SK-N-SH (cell line): Measurements from ENCODE around the gene RTN4RL2. TPM values are rescaled to one million over a fixed set of nuclear protein-coding genes. Genes with fewer than 3 reads are reported as not detected.

Experiments
- CTCF ChIA-PET: fragments of 300-600, 350-600 bp; formaldehyde crosslinking; extraction: SDS; loops from one replicate; lab custom pipeline; 2021; lab: Yijun Ruan, JAX
- POLR2A ChIA-PET: fragments of 350-600 bp; sonication (Branson Sonifier 250); formaldehyde crosslinking; extraction: SDS; loops from one replicate; lab custom pipeline; 2020; ENCODE audit warnings: antibody characterized with exemption, inconsistent platforms; lab: Yijun Ruan, JAX
- DNase-seq: peaks from one replicate; pipeline ENCODE4 v3.0.0; 2012
- H2AFZ ChIP-seq: fragments of 200-600 bp; sonication (generic); 2 replicates; pipeline ENCODE4 v1.8.1; 2016; ENCODE audit warnings: antibody characterized with exemption, mild to moderate bottlenecking, low read depth
- H3F3A ChIP-seq: fragments of 200-600 bp; sonication (generic); replicated peaks from 2 replicates; pipeline ENCODE3; 2016; ENCODE audit warnings: antibody characterized with exemption, mild to moderate bottlenecking; ENCODE audit not compliant: insufficient read depth
- H3K27ac ChIP-seq, 2 experiments: fragments of 200-500 bp in 1 of 2; fragments of 200-600 bp in 1 of 2; sonication (Bioruptor generic) in 1 of 2; sonication (generic), shearing (Covaris generic) in 1 of 2; 2 replicates each; pipeline versions ENCODE4 v1.5.1 to v1.6.1; 2014 to 2016; ENCODE audit warnings: low read depth in 2 of 2, inconsistent platforms in 1 of 2, low read length in 1 of 2, mild to moderate bottlenecking in 1 of 2, mixed read lengths in 1 of 2
- H3K27me3 ChIP-seq: fragments of 200-600 bp; sonication (generic), shearing (Covaris generic); 2 replicates; pipeline ENCODE4 v1.6.1; 2016; ENCODE audit warnings: mixed run types; ENCODE audit not compliant: insufficient read depth
- H3K36me3 ChIP-seq, 2 experiments: fragments of 200-500 bp in 1 of 2; fragments of 200-600 bp in 1 of 2; sonication (Bioruptor generic) in 1 of 2; sonication (generic) in 1 of 2; replicated peaks in 1 of 2; 2 replicates each; pipeline versions ENCODE3 to v1.5.1; 2014 to 2016; ENCODE audit warnings: low read length in 1 of 2, mild to moderate bottlenecking in 1 of 2; ENCODE audit not compliant: insufficient read depth in 2 of 2, control insufficient read depth in 1 of 2
- H3K4me1 ChIP-seq, 2 experiments: fragments of 200-500 bp in 1 of 2; fragments of 200-600 bp in 1 of 2; sonication (Bioruptor generic) in 1 of 2; sonication (generic), shearing (Covaris generic) in 1 of 2; 2 replicates each; pipeline versions ENCODE4 v1.5.1 to v1.6.1; 2014 to 2016; ENCODE audit warnings: low read depth in 1 of 2, low read length in 1 of 2, mixed run types in 1 of 2; ENCODE audit not compliant: insufficient read depth in 2 of 2, control insufficient read depth in 1 of 2
- H3K4me2 ChIP-seq: fragments of 200-600 bp; sonication (generic), shearing (Covaris generic); 2 replicates; pipeline ENCODE4 v1.6.1; 2017; ENCODE audit warnings: mixed run types
- H3K4me3 ChIP-seq, 2 experiments: fragments of 200-500 bp in 1 of 2; fragments of 200-600 bp in 1 of 2; sonication (Bioruptor generic) in 1 of 2; sonication (generic), shearing (Covaris generic) in 1 of 2; 2 replicates each; pipeline versions ENCODE4 v1.5.1 to v1.8.1; 2014 to 2016; ENCODE audit warnings: low read depth in 2 of 2, inconsistent platforms in 1 of 2, low read length in 1 of 2, mild to moderate bottlenecking in 1 of 2, mixed read lengths in 1 of 2, moderate library complexity in 1 of 2
- H3K79me2 ChIP-seq: fragments of 200-600 bp; sonication (generic); 2 replicates; pipeline ENCODE4 v1.8.1; 2017; ENCODE audit warnings: mild to moderate bottlenecking; ENCODE audit not compliant: insufficient read depth
- H3K9ac ChIP-seq: fragments of 200-600 bp; sonication (generic); 2 replicates; pipeline ENCODE4 v1.6.1; 2017; ENCODE audit warnings: mixed run types
- H3K9me2 ChIP-seq: fragments of 200-600 bp; sonication (generic); 2 replicates; pipeline ENCODE4 v1.6.1; 2017; ENCODE audit warnings: mixed run types
- H3K9me3 ChIP-seq: fragments of 200-600 bp; sonication (generic); 2 replicates; pipeline ENCODE4 v1.6.1; 2017; ENCODE audit warnings: mixed run types, mild to moderate bottlenecking, moderate library complexity
- H4K20me1 ChIP-seq: fragments of 200-600 bp; sonication (generic); 2 replicates; pipeline ENCODE4 v1.6.1; 2017; ENCODE audit warnings: mild to moderate bottlenecking, mixed run types; ENCODE audit not compliant: insufficient read depth
- EZH2phosphoT487 ChIP-seq: fragments of 200-600 bp; sonication (generic); IDR thresholded peaks from 2 replicates; pipeline ENCODE4 v1.6.1; 2017; ENCODE audit warnings: low read depth, mixed run types, mild to moderate bottlenecking, antibody characterized with exemption, moderate library complexity, borderline replicate concordance
- FOXJ3 ChIP-seq: sonication (generic); formaldehyde crosslinking; IDR thresholded peaks from 2 replicates; pipeline ENCODE4 v1.5.1; 2020; ENCODE audit warnings: mild to moderate bottlenecking, missing genetic modification reagents
- GATA2 ChIP-seq: sonication (generic); formaldehyde crosslinking; IDR thresholded peaks from 2 replicates; pipeline ENCODE4 v1.5.0; 2020; ENCODE audit warnings: mild to moderate bottlenecking, missing genetic modification reagents
- JUND ChIP-seq: IDR thresholded peaks from 2 replicates; pipeline ENCODE4 v1.4.0; 2012
- MEF2A ChIP-seq: IDR thresholded peaks from 2 replicates; pipeline ENCODE4 v1.4.0; 2012; ENCODE audit warnings: low read depth, borderline replicate concordance
- MXI1 ChIP-seq: IDR thresholded peaks from 2 replicates; pipeline ENCODE4 v1.6.1; 2012; ENCODE audit warnings: mild to moderate bottlenecking, low read depth, low read length, improper control_type of control experiment
- NFIC ChIP-seq: IDR thresholded peaks from 2 replicates; pipeline ENCODE4 v1.4.0; 2012; ENCODE audit warnings: borderline replicate concordance
- NRF1 ChIP-seq: IDR thresholded peaks from 2 replicates; pipeline ENCODE4 v1.6.1; 2012; ENCODE audit warnings: low read depth, mild to moderate bottlenecking, low read length
- RCOR1 ChIP-seq: fragments of 150-350 bp; IDR thresholded peaks from 2 replicates; pipeline ENCODE4 v1.6.1; 2017; ENCODE audit warnings: antibody characterized with exemption, low read length
- RFX5 ChIP-seq: IDR thresholded peaks from 2 replicates; pipeline ENCODE4 v1.6.1; 2012; ENCODE audit warnings: mild to moderate bottlenecking, improper control_type of control experiment, low read length
- RXRA ChIP-seq: IDR thresholded peaks from 2 replicates; pipeline ENCODE4 v1.4.0; 2012; ENCODE audit warnings: low read depth, mild to moderate bottlenecking, borderline replicate concordance
- TCF12 ChIP-seq: IDR thresholded peaks from 2 replicates; pipeline ENCODE4 v1.4.0; 2012
- TEAD4 ChIP-seq: IDR thresholded peaks from 2 replicates; pipeline ENCODE4 v1.4.0; 2012; ENCODE audit warnings: mild to moderate bottlenecking, borderline replicate concordance; ENCODE audit not compliant: insufficient read depth
- YY1 ChIP-seq: IDR thresholded peaks from 2 replicates; pipeline ENCODE4 v1.4.0; 2012; ENCODE audit warnings: low read depth, mild to moderate bottlenecking
- WGBS: methylation state at CpG from one replicate; pipeline ENCODE4 v1.1.6; 2017; ENCODE audit warnings: low lambda C conversion rate; 5-methylcytosine and 5-hydroxymethylcytosine counted together
- polyA plus RNA-seq, 3 experiments: library from polyadenylated mRNA; depleted of rRNA; stranded (reverse); fragments of >200 nt; gene quantifications; 2 replicates each; pipeline ENCODE4 v1.2.3, GENCODE V29; 2012
- TF ChIP-seq, protein P1 (sequence below): fragments of 150-350 bp; IDR thresholded peaks from 2 replicates; pipeline ENCODE4 v1.6.1; 2016; ENCODE audit warnings: mild to moderate bottlenecking, low read depth, low read length
- TF ChIP-seq, protein P2 (sequence below): fragments of 200-600 bp; sonication (generic); IDR thresholded peaks from 2 replicates; pipeline ENCODE4 v1.6.1; 2017; ENCODE audit warnings: antibody characterized with exemption, mild to moderate bottlenecking, moderate library complexity
- TF ChIP-seq, protein P3 (sequence below): IDR thresholded peaks from 2 replicates; pipeline ENCODE4 v1.4.0; 2012; ENCODE audit warnings: low read depth
- TF ChIP-seq, protein P4 (sequence below): fragments of 150-350 bp; IDR thresholded peaks from 2 replicates; pipeline ENCODE4 v1.6.1; 2017; ENCODE audit warnings: antibody characterized with exemption, low read length, low read depth, borderline replicate concordance
- TF ChIP-seq, protein P5 (sequence below): IDR thresholded peaks from 2 replicates; pipeline ENCODE4 v1.4.0; 2012; ENCODE audit warnings: low read depth, borderline replicate concordance
- TF ChIP-seq, protein P6 (sequence below): IDR thresholded peaks from 2 replicates; pipeline ENCODE4; 2012

RTN4RL2 gene
- polyA plus RNA-seq, 1 of the 3 experiments (the other 2 are of a cell fraction) = 0.30 TPM

DNA sequence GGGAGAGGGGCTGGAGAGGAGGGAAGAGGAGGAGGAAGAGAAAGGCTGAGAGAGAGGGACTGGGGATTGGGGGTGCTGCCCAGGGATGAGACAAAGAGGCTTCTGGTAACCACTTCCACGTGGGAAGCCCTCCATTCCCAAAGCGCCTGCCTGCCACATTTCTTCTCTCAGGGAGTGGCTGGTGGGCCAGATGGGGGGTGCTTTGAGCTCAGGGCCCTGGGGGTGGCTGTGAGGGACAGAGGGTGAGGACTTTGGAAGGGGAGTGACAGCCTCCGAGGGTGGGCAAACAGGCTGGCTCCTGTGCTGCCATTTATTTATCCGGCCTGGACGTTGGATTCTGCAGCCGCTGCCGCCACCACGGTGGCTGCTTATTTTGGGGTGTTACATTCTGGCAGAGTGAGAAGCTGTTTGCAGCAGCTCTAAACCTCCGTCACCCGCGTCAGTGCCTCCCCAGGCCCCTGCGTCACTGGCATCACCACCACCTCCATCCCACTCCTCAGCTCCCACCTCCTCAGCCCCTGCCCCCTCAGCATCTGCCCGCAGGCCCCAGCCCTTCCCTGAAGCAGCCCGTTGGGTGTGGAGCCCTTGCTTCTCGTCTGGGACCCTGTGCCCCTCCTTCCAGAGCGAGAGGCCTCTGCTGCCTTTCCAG is 1.6 kb downstream of the RTN4RL2 start:
- peaks cover 4% of the 10 kb centered on the region for H3F3A ChIP-seq
- DNase-seq = no peak
- CTCF ChIA-PET = interaction anchor here (3.4 to 13.8 kb wide), 5 partner anchors 10 to 66 kb away, joined by 11 to 306 read pairs (median 54); partner anchors contain the start of genes SLC43A1 and TIMM10
- H3K27me3 ChIP-seq = peaks cover 28% of the 10 kb centered on the region
- no peak overlapping the region for H3K27ac ChIP-seq
- H3K9me2 ChIP-seq = no peaks in the 10 kb centered on the region
- no peak overlapping the region for H3K4me3 ChIP-seq
- peaks cover 11 to 22% of the 10 kb centered on the region in 2 experiments; a peak in 2 of 4 replicates for H3K4me1 ChIP-seq
- H3K79me2 ChIP-seq = no peaks in the 10 kb centered on the region
- WGBS = 83% methylated on average over 11 of the region's 16 CpGs
- H3K4me2 ChIP-seq = no peak overlapping the region
- TF ChIP-seq EZH2phosphoT487 (no peak), NFIC (no peak), JUND (no peak), FOXJ3 (CRISPR knock-in tag) (no peak), RFX5 (no peak)
- TF ChIP-seq, all 33 proteins: peak for 0
- H4K20me1 ChIP-seq = no peaks in the 10 kb centered on the region
- POLR2A ChIA-PET = no interaction called here
- H3K9me3 ChIP-seq = no peaks in the 10 kb centered on the region
- H2AFZ ChIP-seq = no peak overlapping the region
- H3K36me3 ChIP-seq = no peaks in the 10 kb centered on the region
- H3K9ac ChIP-seq = no peak overlapping the region

DNA sequence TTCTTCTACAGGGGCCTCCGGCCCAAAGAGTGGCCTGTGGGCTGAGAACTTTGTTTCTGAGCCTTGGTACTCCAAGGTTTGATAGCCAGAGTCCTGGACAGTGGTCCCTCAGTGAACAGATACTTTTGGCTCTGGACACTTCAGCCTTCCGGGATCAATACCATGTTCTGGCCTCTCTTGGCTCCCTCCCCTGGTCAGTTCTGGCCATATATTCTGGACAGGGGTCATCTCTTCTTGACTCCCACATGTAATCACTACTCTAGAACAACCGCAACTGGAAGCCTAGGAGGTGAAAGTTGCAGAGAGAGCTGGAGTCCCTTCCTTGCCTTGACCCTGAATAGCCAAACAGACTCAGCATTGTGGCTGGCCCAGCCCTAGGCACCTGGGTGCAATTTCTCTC is 2.3 kb downstream of the RTN4RL2 start:
- Histone ChIP-seq H3K79me2 (no peaks in the 10 kb centered on the region), H3K4me2 (no peak overlapping the region), H3K4me1 (peaks cover 11 to 17% of the 10 kb centered on the region in 2 experiments; a peak in 2 of 4 replicates), H2AFZ (no peak overlapping the region), H3K36me3 (no peaks in the 10 kb centered on the region), H3K9me2 (no peaks in the 10 kb centered on the region), H3K27ac (no peak overlapping the region), H4K20me1 (no peaks in the 10 kb centered on the region), H3K27me3 (peaks cover 28% of the 10 kb centered on the region), H3K9ac (no peak overlapping the region), H3F3A (peaks cover 4% of the 10 kb centered on the region), H3K9me3 (no peaks in the 10 kb centered on the region), H3K4me3 (no peak overlapping the region)
- TF ChIP-seq EZH2phosphoT487 (no peak), YY1 (no peak), NRF1 (no peak), TCF12 (no peak), RXRA (no peak), MXI1 (no peak), MEF2A (no peak), TEAD4 (no peak), GATA2 (no peak), RCOR1 (no peak)
- TF ChIP-seq, protein P1, sequence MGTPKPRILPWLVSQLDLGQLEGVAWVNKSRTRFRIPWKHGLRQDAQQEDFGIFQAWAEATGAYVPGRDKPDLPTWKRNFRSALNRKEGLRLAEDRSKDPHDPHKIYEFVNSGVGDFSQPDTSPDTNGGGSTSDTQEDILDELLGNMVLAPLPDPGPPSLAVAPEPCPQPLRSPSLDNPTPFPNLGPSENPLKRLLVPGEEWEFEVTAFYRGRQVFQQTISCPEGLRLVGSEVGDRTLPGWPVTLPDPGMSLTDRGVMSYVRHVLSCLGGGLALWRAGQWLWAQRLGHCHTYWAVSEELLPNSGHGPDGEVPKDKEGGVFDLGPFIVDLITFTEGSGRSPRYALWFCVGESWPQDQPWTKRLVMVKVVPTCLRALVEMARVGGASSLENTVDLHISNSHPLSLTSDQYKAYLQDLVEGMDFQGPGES = no peak
- TF ChIP-seq, protein P2, sequence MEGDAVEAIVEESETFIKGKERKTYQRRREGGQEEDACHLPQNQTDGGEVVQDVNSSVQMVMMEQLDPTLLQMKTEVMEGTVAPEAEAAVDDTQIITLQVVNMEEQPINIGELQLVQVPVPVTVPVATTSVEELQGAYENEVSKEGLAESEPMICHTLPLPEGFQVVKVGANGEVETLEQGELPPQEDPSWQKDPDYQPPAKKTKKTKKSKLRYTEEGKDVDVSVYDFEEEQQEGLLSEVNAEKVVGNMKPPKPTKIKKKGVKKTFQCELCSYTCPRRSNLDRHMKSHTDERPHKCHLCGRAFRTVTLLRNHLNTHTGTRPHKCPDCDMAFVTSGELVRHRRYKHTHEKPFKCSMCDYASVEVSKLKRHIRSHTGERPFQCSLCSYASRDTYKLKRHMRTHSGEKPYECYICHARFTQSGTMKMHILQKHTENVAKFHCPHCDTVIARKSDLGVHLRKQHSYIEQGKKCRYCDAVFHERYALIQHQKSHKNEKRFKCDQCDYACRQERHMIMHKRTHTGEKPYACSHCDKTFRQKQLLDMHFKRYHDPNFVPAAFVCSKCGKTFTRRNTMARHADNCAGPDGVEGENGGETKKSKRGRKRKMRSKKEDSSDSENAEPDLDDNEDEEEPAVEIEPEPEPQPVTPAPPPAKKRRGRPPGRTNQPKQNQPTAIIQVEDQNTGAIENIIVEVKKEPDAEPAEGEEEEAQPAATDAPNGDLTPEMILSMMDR = no peak
- TF ChIP-seq, protein P3, sequence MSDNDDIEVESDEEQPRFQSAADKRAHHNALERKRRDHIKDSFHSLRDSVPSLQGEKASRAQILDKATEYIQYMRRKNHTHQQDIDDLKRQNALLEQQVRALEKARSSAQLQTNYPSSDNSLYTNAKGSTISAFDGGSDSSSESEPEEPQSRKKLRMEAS = no peak
- TF ChIP-seq, protein P4, sequence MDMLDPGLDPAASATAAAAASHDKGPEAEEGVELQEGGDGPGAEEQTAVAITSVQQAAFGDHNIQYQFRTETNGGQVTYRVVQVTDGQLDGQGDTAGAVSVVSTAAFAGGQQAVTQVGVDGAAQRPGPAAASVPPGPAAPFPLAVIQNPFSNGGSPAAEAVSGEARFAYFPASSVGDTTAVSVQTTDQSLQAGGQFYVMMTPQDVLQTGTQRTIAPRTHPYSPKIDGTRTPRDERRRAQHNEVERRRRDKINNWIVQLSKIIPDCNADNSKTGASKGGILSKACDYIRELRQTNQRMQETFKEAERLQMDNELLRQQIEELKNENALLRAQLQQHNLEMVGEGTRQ = no peak
- TF ChIP-seq, protein P5, sequence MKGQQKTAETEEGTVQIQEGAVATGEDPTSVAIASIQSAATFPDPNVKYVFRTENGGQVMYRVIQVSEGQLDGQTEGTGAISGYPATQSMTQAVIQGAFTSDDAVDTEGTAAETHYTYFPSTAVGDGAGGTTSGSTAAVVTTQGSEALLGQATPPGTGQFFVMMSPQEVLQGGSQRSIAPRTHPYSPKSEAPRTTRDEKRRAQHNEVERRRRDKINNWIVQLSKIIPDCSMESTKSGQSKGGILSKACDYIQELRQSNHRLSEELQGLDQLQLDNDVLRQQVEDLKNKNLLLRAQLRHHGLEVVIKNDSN = no peak
- TF ChIP-seq, protein P6, sequence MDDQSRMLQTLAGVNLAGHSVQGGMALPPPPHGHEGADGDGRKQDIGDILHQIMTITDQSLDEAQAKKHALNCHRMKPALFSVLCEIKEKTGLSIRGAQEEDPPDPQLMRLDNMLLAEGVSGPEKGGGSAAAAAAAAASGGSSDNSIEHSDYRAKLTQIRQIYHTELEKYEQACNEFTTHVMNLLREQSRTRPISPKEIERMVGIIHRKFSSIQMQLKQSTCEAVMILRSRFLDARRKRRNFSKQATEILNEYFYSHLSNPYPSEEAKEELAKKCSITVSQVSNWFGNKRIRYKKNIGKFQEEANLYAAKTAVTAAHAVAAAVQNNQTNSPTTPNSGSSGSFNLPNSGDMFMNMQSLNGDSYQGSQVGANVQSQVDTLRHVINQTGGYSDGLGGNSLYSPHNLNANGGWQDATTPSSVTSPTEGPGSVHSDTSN = no peak
- 88% methylated on average over 2 of the region's 3 CpGs for WGBS
- POLR2A ChIA-PET = no interaction called here
- CTCF ChIA-PET = interaction anchor here (0.6 to 13.8 kb wide), 6 partner anchors 10 to 712 kb away, joined by 3 to 306 read pairs (median 15); no protein-coding TSS in a partner anchor
- DNase-seq = no peak
